OCI-LY7 (cell line): ENCODE data around the gene GRIP1. TPM values are rescaled to one million over a fixed set of nuclear protein-coding genes. Genes with fewer than 3 reads are reported as not detected.

Experiments used
- BruUV-seq: library from RNA; stranded (reverse); fragments of 400-500 nt; replicated peaks from 2 replicates; lab custom pipeline; 2021; lab: Mats Ljungman, UMichigan
- CTCF ChIA-PET: fragments of 300-600 bp; sonication (Branson Sonifier 250); formaldehyde crosslinking; loops from one replicate; lab custom pipeline; 2022; ENCODE audit warnings: antibody characterized with exemption; ENCODE audit not compliant: unreplicated experiment; lab: Charles Lee
- POLR2A ChIA-PET: fragments of 300-600 bp; sonication (Branson Sonifier 250); formaldehyde crosslinking; loops from one replicate; lab custom pipeline; 2022; ENCODE audit warnings: antibody characterized with exemption; lab: Charles Lee
- DNase-seq: peaks from one replicate; pipeline ENCODE4 v3.0.0-alpha.2; 2015; ENCODE audit warnings: low spot score
- H2AFZ ChIP-seq: fragments of 200-600 bp; sonication (generic), shearing (Covaris generic); 2 replicates; pipeline ENCODE4 v1.6.1; 2014; ENCODE audit warnings: mild to moderate bottlenecking, antibody characterized with exemption, low read length, moderate library complexity
- H3K27ac ChIP-seq: fragments of 200-600 bp; sonication (generic); 2 replicates; pipeline ENCODE4 v1.5.1; 2014; ENCODE audit warnings: mixed run types, low read depth, mild to moderate bottlenecking, moderate library complexity, low read length, inconsistent platforms; ENCODE audit not compliant: poor library complexity, severe bottlenecking
- H3K36me3 ChIP-seq: fragments of 200-600 bp; sonication (generic); 2 replicates; pipeline ENCODE4 v1.6.1; 2014; ENCODE audit warnings: mild to moderate bottlenecking, antibody characterized with exemption, low read length, moderate library complexity, mixed read lengths; ENCODE audit not compliant: insufficient read depth
- H3K4me1 ChIP-seq: fragments of 200-600 bp; sonication (generic); 2 replicates; pipeline ENCODE4 v1.5.1; 2014; ENCODE audit warnings: mild to moderate bottlenecking, low read length; ENCODE audit not compliant: insufficient read depth, poor library complexity, severe bottlenecking
- H3K4me2 ChIP-seq: fragments of 200-600 bp; sonication (generic); 2 replicates; pipeline ENCODE4 v1.6.1; 2014; ENCODE audit warnings: mild to moderate bottlenecking, low read length
- H3K4me3 ChIP-seq: fragments of 200-600 bp; sonication (generic); 2 replicates; pipeline ENCODE4 v1.5.1; 2014; ENCODE audit warnings: mild to moderate bottlenecking, low read depth, low read length; ENCODE audit not compliant: poor library complexity, severe bottlenecking
- H3K79me2 ChIP-seq: fragments of 200-600 bp; sonication (generic); 2 replicates; pipeline ENCODE4 v1.6.1; 2016; ENCODE audit warnings: low read depth, mild to moderate bottlenecking, low read length, moderate library complexity, mixed read lengths; ENCODE audit not compliant: insufficient read depth
- H3K9me2 ChIP-seq: fragments of 200-600 bp; sonication (generic); 2 replicates; pipeline ENCODE4 v1.6.1; 2016; ENCODE audit warnings: mild to moderate bottlenecking, low read length, mixed read lengths; ENCODE audit not compliant: insufficient read depth
- H3K9me3 ChIP-seq: fragments of 200-600 bp; sonication (generic); 2 replicates; pipeline ENCODE4 v1.6.1; 2014; ENCODE audit warnings: mild to moderate bottlenecking, mixed run types, low read length, mixed read lengths
- H4K20me1 ChIP-seq: fragments of 200-600 bp; sonication (generic); 2 replicates; pipeline ENCODE4 v1.6.1; 2014; ENCODE audit warnings: mild to moderate bottlenecking, antibody characterized with exemption, low read length, moderate library complexity, mixed read lengths; ENCODE audit not compliant: insufficient read depth
- CTCF ChIP-seq: fragments of 200-600 bp; sonication (generic); conservative IDR thresholded peaks from 2 replicates; pipeline ENCODE4 v1.5.1; 2014; ENCODE audit warnings: mild to moderate bottlenecking, antibody characterized with exemption, low read length, moderate library complexity, mixed read lengths
- EZH2phosphoT487 ChIP-seq: fragments of 200-600 bp; sonication (generic); IDR thresholded peaks from 2 replicates; pipeline ENCODE4 v1.6.1; 2018; ENCODE audit warnings: low read depth, borderline replicate concordance, mild to moderate bottlenecking, mixed run types, antibody characterized with exemption, low read length, moderate library complexity, mixed read lengths
- intact Hi-C: fragments of 100-400 bp; cut with micrococcal nuclease; formaldehyde crosslinking; loops from one replicate; pipeline ENCODE4 v1.10.0; 2022; ENCODE audit not compliant: unreplicated experiment
- total RNA-seq, 2 experiments: library from RNA; depleted of rRNA in 1 of 2; stranded (reverse); fragments of >200 nt in 1 of 2; shearing (Covaris generic) in 1 of 2; gene quantifications; 2 replicates each; pipeline ENCODE4 v1.2.3, GENCODE V29; 2014 to 2022

Gene GRIP1
- total RNA-seq, 2 experiments from 2014 or later = 4.1 to 7.6 TPM

GRCh38 chr12:66516561-66516960, 162.3 kb downstream of the GRIP1 start:
- no TSS peak for BruUV-seq
- no peaks in the 10 kb centered on the region; the same call in 1 of the 2 replicates for H3K36me3 ChIP-seq
- no peak overlapping the region for H3K4me3 ChIP-seq
- no peaks in the 10 kb centered on the region for H3K79me2 ChIP-seq
- no peak overlapping the region for H2AFZ ChIP-seq
- H3K4me1 ChIP-seq = peaks cover 6% of the 10 kb centered on the region
- ChIA-PET POLR2A (interaction anchor here (0.7 to 1.1 kb wide), 3 partner anchors 21 to 110 kb away, joined by 3 read pairs; no protein-coding TSS in a partner anchor), CTCF (no interaction called here)
- H3K27ac ChIP-seq = no peak overlapping the region
- no peak for TF ChIP-seq EZH2phosphoT487
- no peak for TF ChIP-seq CTCF
- no peak overlapping the region for H3K4me2 ChIP-seq
- peaks cover 3% of the 10 kb centered on the region; the same call in 1 of the 2 replicates for H3K9me3 ChIP-seq
- DNase-seq = no peak
- intact Hi-C loops = no loop called here
- no peaks in the 10 kb centered on the region for H4K20me1 ChIP-seq
- no peaks in the 10 kb centered on the region for H3K9me2 ChIP-seq

- H3K27ac ChIP-seq = no peak overlapping the region
- intact Hi-C loops = no loop called here
- ChIA-PET POLR2A (interaction anchor here (0.7 to 1.1 kb wide), 3 partner anchors 21 to 110 kb away, joined by 3 read pairs; no protein-coding TSS in a partner anchor), CTCF (no interaction called here)
- H3K4me1 ChIP-seq = peaks cover 6% of the 10 kb centered on the region
- peaks cover 3% of the 10 kb centered on the region; the same call in 1 of the 2 replicates for H3K9me3 ChIP-seq
- no peak overlapping the region for H3K4me2 ChIP-seq
- no peak for TF ChIP-seq EZH2phosphoT487
- TF ChIP-seq CTCF = no peak
- no peak overlapping the region for H3K4me3 ChIP-seq
- H2AFZ ChIP-seq = no peak overlapping the region
- DNase-seq = no peak
- no peaks in the 10 kb centered on the region; the same call in 1 of the 2 replicates for H3K36me3 ChIP-seq
- BruUV-seq = no TSS peak
- no peaks in the 10 kb centered on the region for H3K79me2 ChIP-seq
- H4K20me1 ChIP-seq = no peaks in the 10 kb centered on the region
- H3K9me2 ChIP-seq = no peaks in the 10 kb centered on the region
Measured at GRCh38 chr12:66516133-66516532, 162.7 kb downstream of the GRIP1 start.

- H3K9me3 ChIP-seq = peaks cover 3% of the 10 kb centered on the region; the same call in 1 of the 2 replicates
- no peaks in the 10 kb centered on the region for H3K9me2 ChIP-seq
- ChIA-PET POLR2A (interaction anchor here (1.6 kb wide), 1 partner anchor 10 kb away, joined by 5 read pairs; no protein-coding TSS in a partner anchor), CTCF (no interaction called here)
- no peaks in the 10 kb centered on the region for H3K4me1 ChIP-seq
- no peak for DNase-seq
- no peak overlapping the region for H3K27ac ChIP-seq
- BruUV-seq = no TSS peak
- no peak overlapping the region for H2AFZ ChIP-seq
- no peak overlapping the region for H3K4me2 ChIP-seq
- no peak for TF ChIP-seq EZH2phosphoT487
- no peak for TF ChIP-seq CTCF
- intact Hi-C loops = no loop called here
- H3K4me3 ChIP-seq = no peak overlapping the region
- no peaks in the 10 kb centered on the region for H4K20me1 ChIP-seq
- no peaks in the 10 kb centered on the region; the same call in 1 of the 2 replicates for H3K36me3 ChIP-seq
- H3K79me2 ChIP-seq = no peaks in the 10 kb centered on the region
Measured at GRCh38 chr12:66514581-66514980, 164.3 kb downstream of the GRIP1 start.
